HG02642 (cell line): ENCODE results near the gene CORO1A.
"Not testable (repeated sequence)": the region's sequence is repeated elsewhere in the genome, so short reads cannot be mapped to it uniquely, and the experiment has no call there.

Experiments used
- ATAC-seq: cut with Tn5 transposase; IDR thresholded peaks from one replicate; pipeline ENCODE4 v1.9.1; 2021; ENCODE audit warnings: mild to moderate bottlenecking; ENCODE audit not compliant: unreplicated experiment, poor library complexity

Gene CORO1A

DNA sequence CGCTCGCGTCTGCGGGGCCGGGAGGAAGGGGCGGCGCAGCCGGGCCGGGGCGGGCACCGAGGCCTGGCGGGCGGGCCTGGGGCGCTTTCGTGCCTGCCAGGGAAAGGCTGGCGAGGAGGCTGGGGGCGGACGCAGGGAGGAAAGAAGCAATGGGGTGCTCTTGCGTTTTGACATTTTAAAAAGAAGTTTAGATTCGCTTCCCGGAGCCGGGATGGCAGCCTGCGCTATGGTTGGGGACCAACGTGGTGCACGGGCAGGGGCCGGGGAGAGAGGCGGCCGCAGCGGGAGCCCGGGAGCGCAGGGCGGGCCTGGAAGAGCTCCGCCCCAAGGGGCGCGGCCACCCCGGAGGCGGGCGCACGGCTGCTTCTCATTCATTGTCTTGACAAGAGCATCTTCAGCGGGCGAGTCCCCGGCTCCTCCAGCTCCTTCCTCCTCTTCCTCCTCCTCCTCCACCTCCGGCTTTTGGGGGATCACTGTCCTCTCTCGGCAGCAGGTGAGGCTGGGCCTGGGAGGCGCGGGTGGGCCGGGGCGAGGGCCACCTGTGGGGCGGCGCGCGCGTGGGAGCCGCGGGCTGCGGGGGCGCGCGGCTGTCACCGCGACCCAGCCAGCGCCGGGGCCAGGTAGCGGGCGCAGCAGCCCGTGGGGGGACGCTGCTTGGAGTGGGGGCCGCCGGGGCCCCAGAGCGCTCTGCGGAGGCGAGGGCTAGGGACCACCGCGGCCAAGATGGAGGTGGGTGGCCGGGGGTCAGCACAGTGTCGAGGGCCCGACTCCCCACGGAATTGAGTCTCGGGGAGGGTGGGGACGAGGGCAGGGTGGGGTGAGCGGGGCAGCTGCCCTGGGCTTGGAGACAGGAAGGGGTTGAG, at the start of gene CORO1A:
Gene CORO1A (plus strand): TSS at position 370 of the 863 bp plus-strand sequence. CDS start 1,608 bp downstream, outside the sequence.
- peak; percentile 60 for ATAC-seq

DNA sequence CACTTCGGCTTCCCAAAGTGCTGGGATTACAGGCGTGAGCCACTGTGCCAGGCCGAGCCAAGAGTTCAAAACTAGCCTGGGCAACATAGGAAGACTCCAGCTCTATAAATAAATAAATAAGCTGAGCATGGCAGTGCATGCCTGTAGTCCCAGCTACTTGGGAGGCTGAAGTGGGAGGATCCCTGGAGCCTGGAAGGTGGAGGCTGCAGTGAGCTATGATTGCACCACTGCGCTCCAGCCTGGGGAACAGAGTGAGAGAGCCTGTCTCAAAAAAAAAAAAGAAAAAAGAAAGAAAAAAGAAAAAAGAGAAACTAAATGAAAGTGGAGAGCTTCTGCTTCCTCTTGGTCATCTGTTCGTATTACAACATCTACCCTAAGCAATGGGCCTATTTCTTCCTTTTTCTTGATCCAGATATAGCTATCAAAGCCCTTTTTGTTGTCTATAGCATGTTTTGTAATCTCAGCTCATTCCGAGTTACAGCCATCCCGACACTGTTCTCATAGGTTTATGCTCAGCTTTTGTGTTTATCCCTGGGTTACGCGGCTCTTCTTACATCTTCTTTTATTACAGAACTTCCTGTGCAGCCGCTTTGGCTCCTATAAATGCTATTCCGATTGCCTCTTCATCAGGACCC, 46.3 kb upstream of the CORO1A start:
- no peak for ATAC-seq

DNA sequence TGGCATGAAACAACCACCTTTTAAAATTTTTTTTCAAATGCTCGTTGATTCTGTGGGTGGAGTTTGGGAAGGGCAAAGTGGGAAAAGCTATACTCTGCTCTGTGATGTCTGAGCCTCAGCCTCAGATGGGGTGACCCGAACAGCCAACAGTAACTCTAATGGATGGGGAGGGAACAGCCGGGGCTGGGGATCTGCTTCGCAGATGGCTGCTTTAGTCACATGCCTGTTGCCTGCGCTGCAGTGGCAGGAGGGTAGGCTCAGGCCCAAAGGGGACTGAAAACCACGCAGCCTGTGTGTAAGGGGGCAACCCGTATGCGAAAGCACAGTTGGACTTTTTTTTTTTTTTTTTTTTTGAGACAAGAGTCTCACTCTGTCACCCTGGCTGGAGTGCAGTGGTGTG, 45.5 kb upstream of the CORO1A start:
- no peak for ATAC-seq

DNA sequence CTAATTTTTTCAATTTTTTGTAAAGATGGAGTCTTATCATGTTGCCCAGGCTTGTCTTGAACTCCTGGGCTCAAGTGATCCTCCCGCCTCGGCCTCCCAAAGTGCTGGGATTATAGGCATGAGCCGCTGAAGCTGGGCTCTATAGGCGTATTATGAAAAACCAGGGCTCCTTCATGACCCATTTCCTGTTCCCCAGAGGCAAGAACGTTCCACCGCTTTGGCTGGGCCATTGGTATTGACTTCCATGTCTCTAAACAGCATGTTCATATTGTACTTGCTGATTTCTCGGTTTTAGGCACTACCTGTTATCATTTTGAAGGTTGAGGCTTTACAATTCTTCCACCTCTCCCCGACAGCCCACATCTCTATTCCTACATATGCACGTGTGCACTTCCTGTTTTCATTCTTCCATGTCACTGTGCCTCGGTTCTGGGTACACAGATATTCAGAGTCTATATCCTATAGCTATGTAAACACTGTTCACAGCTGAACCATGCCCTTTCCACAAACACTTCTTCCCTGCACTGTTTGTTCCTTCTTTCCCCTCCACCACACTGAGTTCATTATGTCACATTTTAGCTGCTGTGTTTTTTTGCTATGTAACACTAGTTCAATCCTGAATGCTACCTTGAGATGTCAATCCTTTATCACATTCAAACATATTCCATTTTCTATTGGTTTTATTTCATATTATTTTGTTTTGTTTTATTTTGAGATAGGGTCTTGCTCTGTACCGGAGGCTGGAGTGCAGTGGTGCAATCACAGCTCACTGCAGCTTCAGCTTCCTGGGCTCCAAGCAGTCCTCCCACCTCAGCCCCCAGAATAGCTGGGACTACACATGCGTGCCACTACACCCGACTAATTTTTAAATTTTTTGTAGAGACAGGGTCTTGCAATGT, 43.6 kb upstream of the CORO1A start:
- no peak for ATAC-seq

DNA sequence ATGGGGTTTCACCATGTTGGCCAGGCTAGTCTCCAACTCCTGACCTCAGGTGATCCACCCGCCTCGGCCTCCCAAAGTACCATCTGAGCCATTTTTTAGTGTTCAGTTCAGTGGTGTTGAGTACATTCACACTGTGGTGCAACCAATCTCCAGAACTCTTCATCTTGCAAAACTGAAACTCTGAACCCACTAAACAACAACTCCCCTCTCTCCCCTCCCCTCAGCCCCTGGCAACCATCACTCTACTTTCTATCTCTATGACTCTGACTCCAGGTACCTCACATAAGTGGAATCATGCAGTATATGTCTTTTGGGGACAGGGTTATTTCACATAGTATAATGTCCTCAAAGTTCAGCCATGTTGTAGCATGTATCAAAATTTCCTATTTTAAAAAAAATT, 41.7 kb upstream of the CORO1A start:
- no peak for ATAC-seq

DNA sequence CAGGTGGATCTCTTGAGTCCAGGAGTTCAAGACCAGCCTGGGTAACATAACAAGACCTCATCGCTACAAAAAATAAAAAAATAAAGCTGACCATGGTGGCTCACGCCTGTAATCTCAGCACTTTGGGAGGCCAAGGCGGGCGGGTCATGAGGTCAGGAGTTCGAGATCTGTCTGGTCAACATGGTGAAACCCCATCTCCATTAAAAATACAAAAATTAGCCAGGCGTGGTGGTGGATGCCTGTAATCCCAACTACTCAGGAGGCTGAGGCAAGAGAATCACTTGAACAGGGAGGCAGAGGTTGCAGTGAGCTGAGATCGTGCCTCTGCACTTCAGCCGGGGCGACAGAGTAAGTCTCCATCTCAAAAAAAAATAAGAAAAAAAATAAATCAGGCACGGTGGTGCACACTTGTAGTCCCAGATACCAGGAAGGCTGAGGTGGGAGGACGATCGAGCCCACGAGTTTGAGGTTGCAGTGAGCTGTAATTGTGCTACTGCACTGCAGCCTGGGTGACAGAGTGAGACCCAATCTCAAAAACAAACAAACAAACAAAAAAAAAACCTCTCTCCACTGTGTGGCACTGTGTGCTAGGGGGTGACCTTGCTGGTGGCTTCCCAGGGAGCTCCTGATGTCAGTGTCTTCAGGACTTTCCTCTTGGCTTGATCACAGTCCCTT, 40.6 kb upstream of the CORO1A start:
- no peak for ATAC-seq

DNA sequence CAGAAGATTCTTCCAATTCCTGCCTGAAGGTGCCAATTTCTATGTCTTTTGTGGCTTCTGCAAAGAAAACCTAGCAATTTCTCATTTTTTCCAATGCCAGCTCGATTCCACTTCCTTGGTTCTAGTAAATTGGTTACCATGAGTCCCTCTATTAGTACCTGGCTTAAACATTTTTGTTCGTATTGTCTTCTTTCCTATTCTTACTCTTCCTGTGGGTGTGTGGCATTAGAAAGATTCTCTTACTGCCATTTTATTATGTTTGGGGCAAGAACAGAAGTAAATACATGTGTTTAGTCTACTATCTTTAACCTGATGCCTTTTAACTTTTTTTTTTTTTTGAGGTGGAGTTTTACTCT, 40.1 kb upstream of the CORO1A start:
- ATAC-seq: no peak

DNA sequence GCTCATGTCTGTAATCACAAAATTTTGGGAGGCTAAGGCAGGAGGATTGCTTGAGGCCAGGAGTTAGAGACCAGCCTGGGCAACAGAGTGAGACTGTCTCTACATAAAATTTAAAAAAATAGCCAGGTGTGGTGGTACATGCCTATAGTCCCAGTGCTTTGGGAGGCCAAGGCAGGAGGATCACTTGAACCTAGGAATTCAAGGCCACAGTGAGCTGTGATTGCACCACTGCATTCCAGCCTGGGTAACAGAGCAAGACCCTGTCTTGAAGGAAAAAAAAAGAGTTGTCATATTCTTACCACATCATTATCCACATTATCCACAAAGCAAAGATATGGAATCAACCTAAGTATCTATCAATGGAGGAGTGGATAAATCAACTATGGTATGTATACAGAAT, 39.4 kb upstream of the CORO1A start:
- no peak for ATAC-seq

DNA sequence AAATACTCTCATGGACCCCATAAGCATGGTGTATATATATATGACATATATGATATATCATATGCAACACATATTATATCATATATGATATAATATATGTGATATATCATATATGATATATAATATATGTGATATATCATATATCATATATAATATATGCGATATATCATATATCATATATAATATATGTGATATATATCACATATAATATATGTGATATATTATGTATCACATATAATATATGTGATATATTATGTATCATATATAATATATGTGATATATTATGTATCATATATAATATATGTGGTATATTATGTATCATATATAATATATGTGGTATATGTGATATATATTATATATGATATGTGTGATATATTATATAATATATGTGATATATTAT, 38.5 kb upstream of the CORO1A start:
- ATAC-seq: no peak

DNA sequence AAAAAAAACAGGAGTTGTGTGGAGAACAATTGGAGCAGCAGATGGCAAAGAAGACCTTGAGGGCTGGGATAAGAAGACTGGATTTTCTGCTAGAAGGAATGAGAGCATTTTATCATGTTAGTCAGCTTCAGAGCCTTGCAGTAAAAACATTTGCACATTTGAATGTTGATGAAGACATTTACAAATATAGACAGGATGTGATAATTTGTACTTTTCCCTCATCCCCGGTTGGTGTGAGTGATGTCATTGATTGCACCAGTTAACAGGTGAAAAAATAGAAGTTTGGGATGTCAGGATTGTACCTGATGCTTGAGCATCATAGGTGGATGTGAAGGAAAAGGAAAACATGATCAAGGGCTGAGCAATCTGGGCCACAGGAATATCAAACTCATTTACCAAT, 37.7 kb upstream of the CORO1A start:
- ATAC-seq: no peak

DNA sequence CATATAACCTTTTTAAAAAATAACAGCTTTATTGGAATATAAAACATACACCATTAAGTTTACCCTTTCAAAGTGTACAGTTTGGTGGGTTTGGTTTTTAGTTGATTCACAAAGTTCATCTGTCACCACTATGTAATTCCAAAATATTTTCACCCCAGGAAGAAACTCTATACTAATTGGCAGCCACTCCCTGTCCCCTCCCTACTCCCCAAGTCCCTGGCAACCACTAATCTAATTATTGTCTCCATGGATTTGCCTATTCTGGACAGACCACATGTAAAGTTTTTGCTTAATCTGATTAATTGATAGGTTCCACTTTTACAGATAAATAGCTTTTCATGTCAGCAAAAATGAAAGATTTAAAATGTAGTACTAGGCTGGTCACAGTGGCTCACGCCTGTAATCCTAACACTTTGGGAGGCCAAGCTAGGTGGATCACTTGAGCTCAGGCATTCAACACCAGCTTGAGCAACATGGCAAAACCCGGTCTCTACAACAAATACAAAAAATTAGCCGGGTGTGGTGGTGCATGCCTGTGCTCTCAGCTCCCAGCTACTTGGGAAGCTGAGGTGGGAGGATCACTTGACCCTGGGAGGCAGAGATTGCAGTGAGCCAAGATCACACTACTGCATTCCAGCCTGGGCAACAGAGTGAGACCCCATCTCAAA, 35.4 kb upstream of the CORO1A start:
- ATAC-seq: no peak

DNA sequence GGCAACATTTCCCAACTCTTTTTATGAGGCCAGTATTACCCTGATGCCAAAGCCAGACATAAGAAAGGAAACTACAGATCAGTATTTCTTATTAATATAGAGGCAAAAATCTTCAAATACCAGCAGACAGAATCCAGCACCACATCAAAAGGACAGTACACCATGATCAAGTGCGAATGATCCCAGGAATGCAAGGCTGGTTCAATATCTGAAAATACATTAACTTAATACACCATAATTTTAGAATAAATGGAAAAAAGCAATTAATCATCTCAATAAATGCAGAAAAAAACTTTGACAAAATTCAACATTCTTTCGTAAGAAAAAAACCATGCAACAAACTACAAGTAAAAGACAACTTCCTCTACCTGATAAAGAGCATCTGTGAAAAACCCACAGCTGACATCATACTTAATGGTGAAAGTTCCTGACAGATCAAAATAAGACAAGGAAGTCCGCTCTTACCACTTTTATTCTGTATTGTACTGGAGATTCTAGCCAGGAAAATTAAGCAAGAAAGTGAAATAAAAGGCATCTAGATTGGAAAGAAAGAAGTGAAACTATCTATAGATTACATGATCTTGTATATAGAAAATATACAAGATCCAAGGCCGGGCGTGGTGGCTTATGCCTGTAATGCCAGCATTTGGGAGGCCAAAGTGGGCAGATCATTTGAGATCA, 34.0 kb upstream of the CORO1A start:
- no peak for ATAC-seq

DNA sequence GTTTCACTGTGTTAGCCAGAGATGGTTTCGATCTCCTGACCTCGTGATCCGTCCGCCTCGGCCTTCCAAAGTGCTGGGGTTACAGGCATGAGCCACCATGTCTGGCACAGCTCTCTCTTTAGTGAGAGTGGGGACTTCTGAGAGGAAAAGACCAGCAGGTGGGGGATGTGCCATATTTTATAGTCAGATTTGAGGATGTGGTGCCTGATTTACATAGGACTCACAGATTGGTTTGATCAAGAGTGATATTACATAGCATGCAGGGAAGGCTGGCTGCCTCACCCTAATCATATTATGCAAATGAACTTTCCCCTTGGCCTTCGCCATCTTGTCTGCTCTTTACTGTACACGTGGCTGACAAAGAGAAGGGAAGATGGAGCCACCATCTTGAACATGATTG, 32.3 kb upstream of the CORO1A start:
- no peak for ATAC-seq

DNA sequence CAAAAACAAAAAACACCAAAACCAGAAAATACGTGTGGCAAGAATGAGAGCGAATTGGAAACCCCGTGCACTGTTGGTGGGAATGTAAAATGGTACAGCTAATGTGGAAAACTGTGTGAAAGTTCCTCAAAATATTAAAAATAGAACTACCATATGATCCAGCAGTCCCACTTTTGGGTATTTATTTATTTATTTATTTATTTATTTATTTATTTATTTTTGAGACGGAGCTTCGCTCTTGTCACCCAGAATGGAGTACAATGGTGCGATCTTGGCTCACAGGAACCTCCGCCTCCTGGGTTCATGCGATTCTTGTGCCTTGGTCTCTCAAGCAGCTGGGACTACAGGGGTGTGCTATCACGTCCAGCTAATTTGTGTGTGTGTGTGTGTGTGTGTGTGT, 30.9 kb upstream of the CORO1A start:
- no peak for ATAC-seq

DNA sequence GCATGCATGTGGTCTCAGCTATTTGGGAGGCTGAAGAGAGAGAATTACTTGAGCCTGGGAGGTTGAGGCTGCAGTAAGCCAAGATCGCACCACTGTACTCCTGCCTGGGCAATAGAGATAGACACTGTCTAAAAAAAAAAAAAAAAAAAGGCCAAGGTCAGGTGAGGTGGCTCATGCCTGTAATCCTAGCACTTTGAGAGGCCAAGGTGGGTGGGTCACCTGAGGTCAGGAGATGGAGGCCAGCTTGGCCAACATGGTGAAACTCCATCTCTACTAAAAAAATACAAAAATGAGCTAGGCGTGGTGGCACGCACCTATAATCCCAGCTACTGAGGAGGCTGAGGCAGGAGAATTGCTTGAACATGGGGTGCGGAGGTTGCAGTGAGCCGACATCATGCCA, 28.2 kb upstream of the CORO1A start:
- no peak for ATAC-seq

DNA sequence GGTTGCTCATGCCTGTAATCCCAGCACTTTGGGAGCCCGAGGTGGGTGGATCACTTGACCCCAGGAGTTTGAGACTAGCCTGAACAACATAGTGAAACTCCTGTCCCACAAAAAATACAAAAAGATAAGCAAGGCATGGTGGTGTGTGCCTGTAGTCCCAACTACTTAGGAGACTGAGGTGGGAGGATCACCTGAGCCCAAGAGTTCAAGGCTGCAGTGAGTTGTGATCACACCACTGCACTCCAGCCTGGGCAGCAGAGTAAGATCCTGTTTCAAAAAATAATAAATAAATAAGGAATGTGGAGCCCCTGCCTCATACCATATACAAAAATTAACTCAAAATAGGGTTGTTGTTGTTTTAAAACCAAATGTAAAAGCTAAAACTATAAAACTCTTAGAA, 26.2 kb upstream of the CORO1A start:
- no peak for ATAC-seq

DNA sequence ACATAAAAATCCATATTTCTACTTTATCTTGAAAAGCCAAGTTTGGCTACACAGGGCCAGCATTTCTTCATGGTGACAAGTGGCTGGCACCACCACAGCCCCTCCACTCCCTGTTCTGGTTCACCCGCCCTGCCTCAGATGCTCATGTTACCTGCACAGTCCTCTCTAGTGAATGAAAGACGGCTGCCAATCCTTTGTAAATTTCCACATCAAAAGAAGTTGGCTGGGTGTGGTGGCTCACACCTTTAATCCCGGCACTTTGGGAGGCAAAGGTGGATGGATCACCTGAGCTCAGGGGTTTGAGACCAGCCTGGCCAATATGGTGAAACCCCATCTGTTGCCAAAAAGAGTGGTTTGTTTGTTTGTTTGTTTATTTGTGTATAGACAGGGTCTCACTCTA, 19.9 kb upstream of the CORO1A start:
- no peak for ATAC-seq

DNA sequence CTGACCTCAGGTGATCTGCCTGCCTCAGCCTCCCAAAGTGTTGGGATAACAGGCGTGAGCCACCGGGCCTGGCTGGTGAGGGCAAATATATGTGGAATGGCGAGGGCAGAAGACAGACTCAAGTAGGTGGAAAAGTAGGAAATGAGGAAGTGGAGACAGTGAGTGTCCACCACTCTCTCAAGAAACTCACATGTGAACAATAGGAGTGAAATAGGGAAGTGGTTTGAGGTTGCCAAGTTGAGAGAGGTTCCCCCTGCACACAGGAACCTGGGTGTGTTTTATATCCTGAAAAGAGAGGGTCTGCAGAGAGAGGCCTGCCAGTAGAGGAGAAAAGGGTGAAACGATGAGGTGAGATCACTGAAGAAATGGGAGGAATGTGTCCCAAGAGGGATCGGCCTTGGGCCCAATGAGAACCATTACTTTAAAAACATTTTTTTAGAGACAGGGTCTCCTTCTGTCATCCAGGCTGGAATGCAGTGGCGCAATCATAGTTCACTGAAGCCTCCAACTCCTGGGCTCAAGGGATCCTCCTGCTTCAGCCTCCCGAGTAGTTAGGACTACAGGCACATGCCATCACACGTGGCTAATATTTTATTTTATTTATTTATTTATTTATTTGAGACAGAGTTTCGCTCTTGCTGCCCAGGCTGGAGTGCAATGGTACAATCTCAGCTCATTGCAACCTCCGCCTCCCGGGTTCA, 17.1 kb upstream of the CORO1A start:
- ATAC-seq: no peak

DNA sequence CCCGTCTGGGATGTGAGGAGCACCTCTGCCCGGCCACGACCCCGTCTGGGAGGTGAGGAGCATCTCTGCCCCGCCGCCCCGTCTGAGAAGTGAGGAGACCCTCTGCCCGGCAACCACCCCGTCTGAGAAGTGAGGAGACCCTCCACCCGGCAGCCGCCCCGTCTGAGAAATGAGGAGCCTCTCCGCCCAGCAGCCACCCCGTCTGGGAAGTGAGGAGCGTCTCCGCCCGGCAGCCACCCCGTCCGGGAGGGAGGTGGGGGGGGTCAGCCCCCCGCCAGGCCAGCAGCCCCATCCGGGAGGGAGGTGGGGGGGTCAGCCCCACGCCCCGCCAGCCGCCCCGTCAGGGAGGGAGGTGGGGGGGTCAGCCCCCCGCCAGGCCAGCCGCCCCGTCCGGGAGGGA, 14.7 kb upstream of the CORO1A start:
- not testable (repeated sequence) for ATAC-seq
